Neural progenitor cell (in vitro differentiated cells): ENCODE data around the gene SEMA3G. TPM values are rescaled to one million over a fixed set of nuclear protein-coding genes. Genes with fewer than 3 reads are reported as not detected.

ENCODE experiments used
- DNase-seq: peaks from one replicate; pipeline ENCODE4 v3.0.0-alpha.2; 2016; ENCODE audit warnings: low spot score
- H2AFZ ChIP-seq: fragments of 200-600 bp; sonication (generic); replicated peaks from 2 replicates; pipeline ENCODE4 v1.6.1; 2016; ENCODE audit warnings: antibody characterized with exemption
- H3F3A ChIP-seq: fragments of 200-600 bp; sonication (generic); 2 replicates; pipeline ENCODE4 v1.6.1; 2016; ENCODE audit warnings: antibody characterized with exemption, low read depth
- H3K27ac ChIP-seq: fragments of 200-600 bp; sonication (generic); 2 replicates; pipeline ENCODE4 v1.5.1; 2016; ENCODE audit warnings: mild to moderate bottlenecking
- H3K27me3 ChIP-seq: fragments of 200-600 bp; sonication (generic); 2 replicates; pipeline ENCODE4 v1.6.1; 2016; ENCODE audit warnings: mild to moderate bottlenecking, moderate library complexity
- H3K36me3 ChIP-seq: fragments of 200-600 bp; sonication (generic); 2 replicates; pipeline ENCODE4 v1.5.1; 2016
- H3K4me1 ChIP-seq: fragments of 200-600 bp; sonication (generic); 2 replicates; pipeline ENCODE4 v1.6.1; 2016; ENCODE audit warnings: mixed run types
- H3K4me2 ChIP-seq: fragments of 200-600 bp; sonication (generic); 2 replicates; pipeline ENCODE4 v1.6.1; 2016
- H3K4me3 ChIP-seq: fragments of 200-600 bp; sonication (generic); 2 replicates; pipeline ENCODE4 v1.5.1; 2016
- H3K79me2 ChIP-seq: fragments of 200-600 bp; sonication (generic); 2 replicates; pipeline ENCODE4 v1.6.1; 2016; ENCODE audit warnings: low read depth
- H3K9ac ChIP-seq: fragments of 200-600 bp; sonication (generic); 2 replicates; pipeline ENCODE4 v1.6.1; 2016
- H3K9me3 ChIP-seq: fragments of 200-600 bp; sonication (generic); 2 replicates; pipeline ENCODE4 v1.5.1; 2016; ENCODE audit warnings: low read depth
- H4K20me1 ChIP-seq: fragments of 200-600 bp; sonication (generic); 2 replicates; pipeline ENCODE4 v1.6.1; 2016; ENCODE audit warnings: low read depth
- H3K27ac Mint-ChIP-seq: 3 replicates; pipeline ENCODE4 v1.8.0; 2021; ENCODE audit warnings: mixed read lengths
- H3K27me3 Mint-ChIP-seq: 2 replicates; pipeline ENCODE4 v1.8.0; 2022; ENCODE audit warnings: low read depth, mild to moderate bottlenecking, inconsistent platforms, moderate library complexity, mixed read lengths; ENCODE audit not compliant: insufficient read depth
- H3K36me3 Mint-ChIP-seq: 3 replicates; pipeline ENCODE4 v1.8.0; 2021; ENCODE audit warnings: mixed read lengths
- H3K4me1 Mint-ChIP-seq: 3 replicates; pipeline ENCODE4 v1.8.0; 2021; ENCODE audit warnings: mixed read lengths
- H3K4me3 Mint-ChIP-seq: 3 replicates; pipeline ENCODE4 v1.8.0; 2021; ENCODE audit warnings: mild to moderate bottlenecking, moderate library complexity, mixed read lengths
- H3K9me3 Mint-ChIP-seq: 3 replicates; pipeline ENCODE4 v1.8.0; 2020; ENCODE audit warnings: mixed read lengths
- CTCF ChIP-seq: fragments of 200-600 bp; sonication (generic); IDR thresholded peaks from 2 replicates; pipeline ENCODE4 v1.5.1; 2017; ENCODE audit warnings: antibody characterized with exemption, mild to moderate bottlenecking
- EZH2 ChIP-seq: fragments of 200-600 bp; sonication (generic); IDR thresholded peaks from 2 replicates; pipeline ENCODE4 v1.6.1; 2017; ENCODE audit warnings: antibody characterized with exemption, mild to moderate bottlenecking, moderate library complexity
- EZH2phosphoT487 ChIP-seq: fragments of 200-600 bp; sonication (generic); IDR thresholded peaks from 2 replicates; pipeline ENCODE4 v1.6.1; 2017; ENCODE audit warnings: antibody characterized with exemption
- total RNA-seq: library from RNA; depleted of rRNA; stranded (reverse); fragments of >200 nt; gene quantifications from 2 replicates; pipeline ENCODE4 v1.2.3, GENCODE V29; 2015; ENCODE audit warnings: low replicate concordance

SEMA3G gene
- total RNA-seq, 1 donor from 2014 or later: 0.79 TPM

GRCh38 chr3:52391096-52391495, 53.8 kb downstream of the SEMA3G start:
- no peak overlapping the region for H3K4me3 ChIP-seq
- Mint-ChIP-seq H3K9me3 (peaks cover 3% of the 10 kb centered on the region), H3K36me3 (no peaks in the 10 kb centered on the region), H3K27ac (no peak overlapping the region), H3K4me3 (no peak overlapping the region), H3K27me3 (peaks cover 16% of the 10 kb centered on the region), H3K4me1 (peaks cover 3% of the 10 kb centered on the region)
- no peaks in the 10 kb centered on the region for H3K9me3 ChIP-seq
- no peak overlapping the region for H3K4me2 ChIP-seq
- no peaks in the 10 kb centered on the region for H3F3A ChIP-seq
- H3K79me2 ChIP-seq: no peaks in the 10 kb centered on the region
- DNase-seq: no peak
- no peaks in the 10 kb centered on the region for H3K27me3 ChIP-seq
- no peak overlapping the region for H3K27ac ChIP-seq
- no peak for TF ChIP-seq EZH2phosphoT487
- TF ChIP-seq EZH2: no peak
- no peak for TF ChIP-seq CTCF
- no peaks in the 10 kb centered on the region for H3K4me1 ChIP-seq
- H3K36me3 ChIP-seq: no peaks in the 10 kb centered on the region
- H4K20me1 ChIP-seq: no peaks in the 10 kb centered on the region
- H2AFZ ChIP-seq: no peak overlapping the region
- no peak overlapping the region for H3K9ac ChIP-seq

GRCh38 chr3:52388933-52389332, 56.0 kb downstream of the SEMA3G start:
- Histone ChIP-seq H3K36me3 (no peaks in the 10 kb centered on the region), H4K20me1 (no peaks in the 10 kb centered on the region), H3K9ac (no peak overlapping the region), H2AFZ (no peak overlapping the region), H3K79me2 (no peaks in the 10 kb centered on the region), H3K4me1 (no peaks in the 10 kb centered on the region), H3K27ac (no peak overlapping the region), H3K9me3 (no peaks in the 10 kb centered on the region), H3K4me2 (no peak overlapping the region), H3K27me3 (no peaks in the 10 kb centered on the region), H3K4me3 (no peak overlapping the region), H3F3A (no peaks in the 10 kb centered on the region)
- no peaks in the 10 kb centered on the region for H3K36me3 Mint-ChIP-seq
- no peak for TF ChIP-seq CTCF
- TF ChIP-seq EZH2phosphoT487: no peak
- TF ChIP-seq EZH2: no peak
- no peak overlapping the region for H3K4me3 Mint-ChIP-seq
- peak overlapping the region; percentile 17 for H3K27ac Mint-ChIP-seq
- DNase-seq: no peak
- peaks cover 3% of the 10 kb centered on the region for H3K4me1 Mint-ChIP-seq
- H3K27me3 Mint-ChIP-seq: peaks cover 16% of the 10 kb centered on the region
- H3K9me3 Mint-ChIP-seq: peaks cover 3% of the 10 kb centered on the region

DNA sequence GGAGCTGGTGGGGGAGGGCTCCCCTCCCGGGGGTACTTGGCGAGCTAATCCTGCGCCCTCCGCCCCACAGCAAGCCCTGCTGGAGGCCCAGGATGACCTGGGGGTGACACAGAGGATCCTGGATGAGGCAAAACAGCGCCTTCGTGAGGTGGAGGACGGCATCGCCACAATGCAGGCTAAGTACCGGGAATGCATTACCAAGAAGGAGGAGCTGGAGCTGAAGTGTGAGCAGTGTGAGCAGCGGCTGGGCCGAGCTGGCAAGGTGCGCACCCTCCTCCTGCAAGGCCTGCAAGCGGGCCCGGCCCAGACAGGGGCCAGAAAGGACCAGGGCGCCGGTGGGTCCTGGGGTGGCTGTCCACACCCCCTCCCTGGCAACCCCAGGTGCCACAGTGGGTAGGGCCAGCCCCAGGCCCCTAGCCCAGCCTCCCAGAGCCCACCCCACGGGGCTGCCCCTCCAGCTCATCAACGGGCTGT, 56.5 kb downstream of the SEMA3G start:
- Histone ChIP-seq H3F3A (no peaks in the 10 kb centered on the region), H3K27me3 (no peaks in the 10 kb centered on the region), H4K20me1 (no peaks in the 10 kb centered on the region), H3K4me3 (no peak overlapping the region), H3K9ac (no peak overlapping the region), H3K4me2 (no peak overlapping the region), H3K36me3 (no peaks in the 10 kb centered on the region), H3K9me3 (no peaks in the 10 kb centered on the region), H3K79me2 (no peaks in the 10 kb centered on the region), H3K27ac (no peak overlapping the region), H2AFZ (no peak overlapping the region), H3K4me1 (no peaks in the 10 kb centered on the region)
- peaks cover 16% of the 10 kb centered on the region for H3K27me3 Mint-ChIP-seq
- no peak overlapping the region for H3K4me3 Mint-ChIP-seq
- no peak for TF ChIP-seq EZH2
- peak; percentile 39 for TF ChIP-seq CTCF
- peaks cover 3% of the 10 kb centered on the region for H3K4me1 Mint-ChIP-seq
- H3K9me3 Mint-ChIP-seq: peaks cover 3% of the 10 kb centered on the region
- no peaks in the 10 kb centered on the region for H3K36me3 Mint-ChIP-seq
- H3K27ac Mint-ChIP-seq: no peak overlapping the region
- peak; percentile 46 for DNase-seq
